ENCODE data around the gene POU6F2. TPM values are rescaled to one million over a fixed set of nuclear protein-coding genes. Genes with fewer than 3 reads are reported as not detected.

Gene POU6F2
- total and polyA plus RNA-seq, 2 of the 4 experiments (the other 2 are of a cell fraction): not detected

- POLR2A ChIA-PET (ENCODE audit: unreplicated experiment): no interaction called here
- intact Hi-C loops (cut with micrococcal nuclease): no loop called here
- ATAC-seq (ENCODE audit: low read depth): no peak
Observed at GRCh38 chr7:39515534-39516228, 538.0 kb downstream of the POU6F2 start.

More at GRCh38 chr7:39515534-39516228, 538.0 kb downstream of the POU6F2 start:
- no peak overlapping the region for H2BK15ac ChIP-seq (ENCODE audit: low read depth, low read length)
- TF ChIP-seq BHLHE40 (IDR thresholded peaks at IDR 0.05; ENCODE audit: low read depth, low read length) (no peak), CEBPB (IDR thresholded peaks at IDR 0.05; ENCODE audit: low read depth, low read length) (no peak), RCOR1 (IDR thresholded peaks at IDR 0.05; ENCODE audit: insufficient replicate concordance, low read length) (no peak), CHD1 (IDR thresholded peaks at IDR 0.05; ENCODE audit: low read depth, low read length) (no peak), SMC3 (IDR thresholded peaks at IDR 0.05; ENCODE audit: low read depth, low read length) (no peak), RAD21 (IDR thresholded peaks at IDR 0.05; ENCODE audit: low read length) (no peak), MAFK (IDR thresholded peaks at IDR 0.05; ENCODE audit: low read depth, low read length) (no peak), FOS (IDR thresholded peaks at IDR 0.05; ENCODE audit: low read depth, low read length) (no peak), MAZ (IDR thresholded peaks at IDR 0.05; ENCODE audit: borderline replicate concordance, low read depth, low read length) (no peak), NFE2L2 (IDR thresholded peaks at IDR 0.05; ENCODE audit: low read depth, low read length) (no peak), RFX5 (IDR thresholded peaks at IDR 0.05; ENCODE audit: low read depth, low read length) (no peak), USF2 (IDR thresholded peaks at IDR 0.05; ENCODE audit: low read depth, low read length) (no peak), POLR2A (IDR thresholded peaks at IDR 0.05; ENCODE audit: low read depth, low read length) (no peak), MXI1 (IDR thresholded peaks at IDR 0.05; ENCODE audit: borderline replicate concordance, low read depth, low read length) (no peak)
- TF ChIP-seq, protein P1, sequence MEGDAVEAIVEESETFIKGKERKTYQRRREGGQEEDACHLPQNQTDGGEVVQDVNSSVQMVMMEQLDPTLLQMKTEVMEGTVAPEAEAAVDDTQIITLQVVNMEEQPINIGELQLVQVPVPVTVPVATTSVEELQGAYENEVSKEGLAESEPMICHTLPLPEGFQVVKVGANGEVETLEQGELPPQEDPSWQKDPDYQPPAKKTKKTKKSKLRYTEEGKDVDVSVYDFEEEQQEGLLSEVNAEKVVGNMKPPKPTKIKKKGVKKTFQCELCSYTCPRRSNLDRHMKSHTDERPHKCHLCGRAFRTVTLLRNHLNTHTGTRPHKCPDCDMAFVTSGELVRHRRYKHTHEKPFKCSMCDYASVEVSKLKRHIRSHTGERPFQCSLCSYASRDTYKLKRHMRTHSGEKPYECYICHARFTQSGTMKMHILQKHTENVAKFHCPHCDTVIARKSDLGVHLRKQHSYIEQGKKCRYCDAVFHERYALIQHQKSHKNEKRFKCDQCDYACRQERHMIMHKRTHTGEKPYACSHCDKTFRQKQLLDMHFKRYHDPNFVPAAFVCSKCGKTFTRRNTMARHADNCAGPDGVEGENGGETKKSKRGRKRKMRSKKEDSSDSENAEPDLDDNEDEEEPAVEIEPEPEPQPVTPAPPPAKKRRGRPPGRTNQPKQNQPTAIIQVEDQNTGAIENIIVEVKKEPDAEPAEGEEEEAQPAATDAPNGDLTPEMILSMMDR (conservative IDR thresholded peaks at IDR 0.05; ENCODE audit: low read depth, low read length): no peak
- TF ChIP-seq, protein P2, sequence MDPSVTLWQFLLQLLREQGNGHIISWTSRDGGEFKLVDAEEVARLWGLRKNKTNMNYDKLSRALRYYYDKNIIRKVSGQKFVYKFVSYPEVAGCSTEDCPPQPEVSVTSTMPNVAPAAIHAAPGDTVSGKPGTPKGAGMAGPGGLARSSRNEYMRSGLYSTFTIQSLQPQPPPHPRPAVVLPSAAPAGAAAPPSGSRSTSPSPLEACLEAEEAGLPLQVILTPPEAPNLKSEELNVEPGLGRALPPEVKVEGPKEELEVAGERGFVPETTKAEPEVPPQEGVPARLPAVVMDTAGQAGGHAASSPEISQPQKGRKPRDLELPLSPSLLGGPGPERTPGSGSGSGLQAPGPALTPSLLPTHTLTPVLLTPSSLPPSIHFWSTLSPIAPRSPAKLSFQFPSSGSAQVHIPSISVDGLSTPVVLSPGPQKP (IDR thresholded peaks at IDR 0.05; ENCODE audit: borderline replicate concordance, low read depth, low read length): no peak
- no peak overlapping the region for H3K4ac ChIP-seq (ENCODE audit: low read depth, low read length)
- no TSS peak for BruUV-seq (replicated peaks)
- H4K91ac ChIP-seq (ENCODE audit: insufficient read depth, low read depth, low read length): no peak overlapping the region
- H3K9ac ChIP-seq (ENCODE audit: low read depth, low read length): no peak overlapping the region
- H3K14ac ChIP-seq (replicated peaks; ENCODE audit: low read depth, low read length): no peak overlapping the region
- no peak overlapping the region for H2BK5ac ChIP-seq (ENCODE audit: low read depth, low read length, poor library complexity, severe bottlenecking)
- no peak overlapping the region for H2BK120ac ChIP-seq (ENCODE audit: low read depth, low read length)
- no peaks in the 10 kb centered on the region for H3K9me1 ChIP-seq (ENCODE audit: insufficient read depth, low read length)
- no peaks in the 10 kb centered on the region for H3K36me3 ChIP-seq (ENCODE audit: control insufficient read depth, insufficient read depth, low read length)
- H3K23ac ChIP-seq (ENCODE audit: low read depth, low read length): no peak overlapping the region
- H2AK5ac ChIP-seq (ENCODE audit: low read depth, low read length): no peak overlapping the region
- H3K27ac ChIP-seq (ENCODE audit: insufficient read depth, low read length): no peak overlapping the region
- H3K9me3 ChIP-seq (ENCODE audit: control insufficient read depth, insufficient read depth, low read length): no peaks in the 10 kb centered on the region
- no CpG with 5 or more reads among the region's 8 CpGs for WGBS, 2 experiments (ENCODE audit: extremely low coverage in 2 of 2, insufficient read length in 1 of 2)
- no peaks in the 10 kb centered on the region for H4K20me1 ChIP-seq (ENCODE audit: insufficient read depth, low read length)
- DNase-seq: no peak
- H3K27me3 ChIP-seq (ENCODE audit: control insufficient read depth, insufficient read depth, low read length): peaks cover 20% of the 10 kb centered on the region
- H2BK20ac ChIP-seq (ENCODE audit: low read depth, low read length): no peak overlapping the region
- no peak overlapping the region for H4K8ac ChIP-seq (ENCODE audit: low read depth in 2 of 2, low read length in 2 of 2)
- no peak overlapping the region for H3K4me2 ChIP-seq (ENCODE audit: low read depth, low read length)
- H2AFZ ChIP-seq (replicated peaks; ENCODE audit: low read length, poor library complexity): no peak overlapping the region
- no peak overlapping the region for H4K5ac ChIP-seq (ENCODE audit: low read depth, low read length)
- CTCF ChIA-PET: interaction anchor here (0.9 kb wide), 1 partner anchor 50 kb away, joined by 5 read pairs; no protein-coding TSS in a partner anchor
- H3K56ac ChIP-seq (ENCODE audit: extremely low read depth, insufficient read depth, low read length): no peak overlapping the region
- H3K79me1 ChIP-seq (ENCODE audit: low read depth in 1 of 2, low read length in 2 of 2): no peaks in the 10 kb centered on the region
- H3K18ac ChIP-seq (ENCODE audit: low read depth, low read length): no peak overlapping the region
- no peaks in the 10 kb centered on the region for H3K4me1 ChIP-seq (ENCODE audit: control insufficient read depth, insufficient read depth, low read length)
- in situ Hi-C loops (cut with MboI; ENCODE audit: low sequenced_read_pairs) (loop anchor here (25.0 kb wide), 1 partner anchor 1103 kb away; no protein-coding TSS in a partner anchor), dilution Hi-C loops (cut with HindIII; ENCODE audit: low sequenced_read_pairs, unreplicated experiment) (no loop called here)
- H2AK9ac ChIP-seq (replicated peaks; ENCODE audit: low read depth, low read length, poor library complexity): no peak overlapping the region
- no peak overlapping the region for H3K4me3 ChIP-seq (ENCODE audit: insufficient read depth, low read depth, low read length)

Measured in IMR-90 (cell line).